Eye (tissue), 1 donor: Measurements from ENCODE around the gene EIF4H.
"Not testable (repeated sequence)": the region's sequence is repeated elsewhere in the genome, so short reads cannot be mapped to it uniquely, and the experiment has no call there.

Source experiments
- DNase-seq: peaks from one replicate; pipeline ENCODE4 v3.0.0-alpha.2; 2015

EIF4H gene

GRCh38 chr7:74173866-74174605, at the start of gene EIF4H:
EIF4H (plus strand) TSS chr7:74174356; CDS start chr7:74174384, 28 bp downstream.
- DNase-seq: peak; percentile 98

GRCh38 chr7:74126220-74126880, 47.8 kb upstream of the EIF4H start:
- DNase-seq: no peak

GRCh38 chr7:74129887-74130286, 44.3 kb upstream of the EIF4H start:
- no peak for DNase-seq

- no peak for DNase-seq
Measured at GRCh38 chr7:74130518-74130917, 43.6 kb upstream of the EIF4H start.

GRCh38 chr7:74134117-74134620, 40.0 kb upstream of the EIF4H start:
- no peak for DNase-seq

- DNase-seq: no peak
Measured at GRCh38 chr7:74138334-74138867, 35.8 kb upstream of the EIF4H start.

GRCh38 chr7:74138945-74139843, 35.0 kb upstream of the EIF4H start:
- DNase-seq: no peak

GRCh38 chr7:74141705-74142104, 32.5 kb upstream of the EIF4H start:
- no peak for DNase-seq

GRCh38 chr7:74143383-74143782, 30.8 kb upstream of the EIF4H start:
- no peak for DNase-seq

- no peak for DNase-seq
Measured at GRCh38 chr7:74148491-74148890, 25.7 kb upstream of the EIF4H start.

GRCh38 chr7:74149071-74149470, 25.1 kb upstream of the EIF4H start:
- DNase-seq: no peak

- peak; percentile 75 for DNase-seq
Measured at GRCh38 chr7:74149603-74150002, 24.6 kb upstream of the EIF4H start.

GRCh38 chr7:74153736-74154135, 20.4 kb upstream of the EIF4H start:
- DNase-seq: no peak

GRCh38 chr7:74155810-74156395, 18.3 kb upstream of the EIF4H start:
- DNase-seq: no peak

- DNase-seq: no peak
Measured at GRCh38 chr7:74157605-74158004, 16.6 kb upstream of the EIF4H start.

GRCh38 chr7:74164985-74165456, 9.1 kb upstream of the EIF4H start:
- peak; percentile 23 for DNase-seq

- DNase-seq: no peak
Measured at GRCh38 chr7:74165867-74166593, 8.1 kb upstream of the EIF4H start.

GRCh38 chr7:74167324-74167723, 6.8 kb upstream of the EIF4H start:
- DNase-seq: not testable (repeated sequence)

- DNase-seq: no peak
Measured at GRCh38 chr7:74173074-74173473, 1.1 kb upstream of the EIF4H start.

- no peak for DNase-seq
Measured at GRCh38 chr7:74173491-74173865, 678 bp upstream of the EIF4H start.

GRCh38 chr7:74174606-74175082, 488 bp downstream of the EIF4H start:
- DNase-seq: peak; percentile 78

GRCh38 chr7:74175340-74175739, 1.2 kb downstream of the EIF4H start:
- no peak for DNase-seq
